NCI-H1436 treated with DMSO at 0.1 percent for 48 hours (cell line): ENCODE data around the gene CCDC83.
"Not testable (repeated sequence)": the region's sequence is repeated elsewhere in the genome, so short reads cannot be mapped to it uniquely, and the experiment has no call there.

Experiments
- DNase-seq: peaks from one replicate; lab custom pipeline; 2025; lab: John Stamatoyannopoulos, UW

CCDC83 gene

DNA sequence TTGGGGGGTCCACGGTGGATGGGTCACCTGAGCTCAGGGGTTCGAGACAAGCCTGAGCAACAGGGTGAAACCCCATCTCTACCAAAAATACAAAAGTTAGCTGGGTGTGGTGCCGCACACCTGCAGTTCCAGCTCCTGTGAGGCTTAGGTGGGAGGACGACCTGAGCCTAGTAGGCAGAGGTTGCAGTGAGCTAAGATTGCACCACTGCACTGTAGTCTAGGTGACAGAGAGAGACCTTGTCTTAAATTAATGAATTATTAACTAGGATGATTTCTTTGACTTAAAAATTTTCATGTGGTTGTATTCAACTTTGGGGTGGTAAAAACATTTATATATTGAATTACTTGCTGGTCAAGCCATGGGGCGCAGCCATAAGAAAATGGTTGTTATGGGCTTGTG lies 33.9 kb downstream of the CCDC83 start:
- no peak for DNase-seq

DNA sequence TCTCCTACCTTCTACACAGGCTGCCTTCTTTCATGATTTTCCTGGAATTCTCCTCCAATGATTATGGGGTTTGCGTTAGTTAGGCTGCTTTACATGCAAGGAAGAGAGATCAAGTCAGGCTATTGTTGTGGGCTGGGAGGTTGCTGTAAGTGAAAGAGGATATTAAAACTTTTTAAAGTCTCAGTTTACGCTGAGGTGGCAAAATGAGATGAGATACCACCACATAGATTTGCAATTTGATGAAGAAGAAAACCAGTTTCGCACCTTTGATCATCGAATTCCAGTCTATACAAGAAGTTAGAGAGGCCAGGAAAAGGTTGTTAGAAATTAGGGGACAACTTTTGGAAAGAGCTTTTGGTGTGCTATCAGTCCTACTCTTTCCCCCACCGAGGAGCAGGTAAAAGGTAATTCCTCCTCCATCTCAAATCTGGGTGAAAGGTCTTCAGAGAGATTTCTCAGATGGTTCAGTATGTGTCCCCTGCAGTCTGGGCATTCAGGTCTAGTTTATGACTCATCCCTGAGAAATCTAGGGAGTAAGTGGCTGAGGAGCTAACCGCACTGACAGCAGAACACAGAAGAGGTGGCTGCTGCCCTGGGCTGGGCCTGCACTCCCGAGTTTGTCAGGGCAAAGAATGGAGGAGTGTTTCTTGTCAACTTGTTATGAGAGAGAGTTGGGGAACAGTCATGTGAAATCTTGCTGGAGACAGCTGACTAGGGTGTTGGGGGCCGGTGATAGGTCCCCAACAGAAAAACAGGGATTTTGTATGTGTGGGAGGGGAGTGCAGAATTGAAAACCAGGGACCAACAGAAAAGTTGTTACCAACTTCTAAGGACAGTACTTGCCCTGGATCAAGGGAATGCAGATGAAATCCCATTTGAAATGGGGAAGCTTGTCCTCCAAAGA lies 34.7 kb downstream of the CCDC83 start:
- no peak for DNase-seq

DNA sequence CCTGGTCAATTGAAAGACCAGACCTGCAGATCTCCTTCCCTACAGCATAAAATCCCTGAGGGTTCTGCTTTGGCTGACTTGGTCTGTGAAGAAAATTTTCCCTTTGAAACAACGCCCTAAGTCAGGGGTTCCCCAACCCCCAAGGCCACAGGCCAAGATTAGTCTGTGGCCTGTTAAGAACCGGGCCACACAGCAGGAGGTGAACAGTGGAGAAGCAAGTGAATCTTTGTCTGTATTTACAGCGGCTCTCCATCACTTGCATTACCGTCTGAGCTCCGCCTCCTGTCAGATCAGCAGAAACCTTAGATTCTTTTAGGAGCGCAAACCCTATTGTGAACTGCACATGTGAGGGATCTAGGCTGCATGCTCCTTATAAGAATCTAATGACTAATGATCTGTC lies 38.2 kb downstream of the CCDC83 start:
- no peak for DNase-seq

DNA sequence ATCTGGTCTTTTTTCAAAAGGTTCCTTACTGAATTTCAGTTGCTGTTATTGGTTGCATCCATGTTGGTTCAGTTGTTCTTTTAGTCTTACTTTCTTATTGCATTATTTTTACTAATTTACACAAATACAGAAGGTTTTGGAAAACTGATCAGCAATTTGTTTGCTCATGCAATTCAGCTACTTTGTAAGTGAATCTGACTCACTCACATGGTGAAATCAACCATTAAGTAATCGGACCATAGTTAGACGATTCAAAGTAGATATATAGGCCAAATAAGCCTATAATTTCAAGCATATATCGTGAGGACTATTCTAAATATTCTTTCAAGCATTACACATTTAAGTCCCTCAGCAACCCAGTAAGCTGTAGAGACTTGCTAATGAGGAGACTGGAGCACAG lies 41.7 kb downstream of the CCDC83 start:
- DNase-seq, result no peak

DNA sequence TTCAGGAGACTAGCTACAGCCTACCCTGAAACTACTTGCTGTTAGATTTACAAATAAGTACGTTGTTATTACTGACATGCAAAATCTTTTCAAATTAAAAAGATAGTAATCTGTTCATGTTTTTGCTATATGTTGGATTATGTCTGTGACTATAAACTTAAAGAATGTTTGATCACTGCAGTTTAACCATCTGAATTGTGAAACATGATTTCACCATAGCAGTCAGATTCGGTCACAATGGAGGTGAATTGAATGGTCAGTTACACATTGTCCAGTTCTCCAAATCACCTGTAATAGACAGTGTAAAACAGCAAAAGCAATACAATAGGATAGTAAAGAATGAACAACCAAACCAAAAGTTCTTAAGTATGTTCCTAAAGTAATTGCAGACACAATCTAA lies 43.3 kb downstream of the CCDC83 start:
- no peak for DNase-seq

DNA sequence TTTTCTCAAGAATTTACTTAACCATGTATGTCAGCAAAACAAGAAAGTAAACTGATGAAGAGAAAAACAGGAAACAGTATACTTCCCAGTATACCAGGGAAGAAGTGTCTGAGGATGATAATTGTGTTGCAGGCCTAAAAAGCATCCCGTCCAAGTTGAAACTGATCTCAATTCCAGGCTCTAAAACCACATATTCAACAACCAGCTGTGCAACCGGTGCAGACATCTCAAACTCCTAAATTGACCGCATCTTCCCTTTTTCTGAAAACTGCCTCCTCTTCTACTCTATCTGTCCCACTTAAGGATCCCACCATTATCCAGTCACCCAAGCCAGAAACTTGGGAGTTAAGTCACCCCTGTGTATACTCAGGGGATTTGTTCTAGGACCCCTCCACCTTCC lies 47.2 kb downstream of the CCDC83 start:
- DNase-seq, result no peak

DNA sequence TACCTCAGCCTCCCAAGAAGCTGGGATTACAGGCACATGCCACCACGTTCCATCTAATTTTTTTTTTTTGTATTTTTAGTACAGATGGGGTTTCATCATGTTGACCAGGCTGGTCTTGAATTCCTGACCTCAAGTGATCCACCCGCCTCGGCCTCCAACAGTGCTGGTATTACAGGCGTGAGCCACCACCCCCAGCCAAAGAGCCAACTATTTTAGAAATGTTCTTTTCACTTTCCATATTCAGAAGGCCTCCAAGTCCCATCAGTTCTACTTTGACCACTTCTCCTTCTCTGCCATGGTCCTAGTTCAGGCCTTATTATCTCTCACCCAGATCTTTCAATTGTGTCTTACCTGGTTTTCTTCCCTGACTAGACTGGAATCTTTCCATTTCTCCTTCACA lies 48.2 kb downstream of the CCDC83 start:
- no peak for DNase-seq

DNA sequence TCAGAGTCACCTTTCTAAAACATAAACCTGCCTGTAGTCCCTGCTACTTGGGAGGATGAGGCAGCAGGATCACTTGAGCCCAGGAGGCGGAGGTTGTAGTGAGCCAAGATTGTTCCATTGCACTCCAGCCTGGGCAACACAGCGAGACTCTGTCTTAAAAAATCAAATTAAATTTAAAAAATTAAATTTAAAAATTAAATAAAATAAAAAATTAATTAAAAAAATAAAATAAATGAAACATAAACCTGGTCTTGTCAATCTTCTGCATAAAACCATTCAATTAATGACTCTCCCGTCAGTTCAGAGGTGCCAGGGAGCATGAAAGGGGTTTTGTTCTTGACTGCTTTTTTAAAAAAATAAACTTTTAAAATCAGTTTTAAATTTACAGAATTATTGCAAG lies 48.6 kb downstream of the CCDC83 start:
- DNase-seq, result no peak

DNA sequence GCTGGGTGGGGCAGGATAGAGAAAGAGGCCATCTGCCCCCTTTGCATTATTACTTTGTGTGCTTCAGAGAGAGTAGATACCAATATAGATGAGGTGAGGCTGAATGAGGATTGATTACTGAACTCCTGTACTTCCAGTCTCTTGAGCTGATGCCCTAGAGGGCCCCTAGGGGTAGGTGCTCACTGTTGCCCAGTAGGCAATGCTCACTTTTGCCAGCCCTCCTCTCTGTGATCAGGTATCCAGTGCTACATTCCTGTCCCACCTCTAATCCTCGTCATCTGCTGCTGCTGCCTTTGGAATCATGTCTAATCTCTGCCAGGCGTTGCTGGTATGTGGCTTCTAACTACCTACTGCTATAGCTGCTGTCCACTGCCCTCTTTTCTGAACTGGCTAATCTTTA lies 57.2 kb downstream of the CCDC83 start:
- no peak for DNase-seq

DNA sequence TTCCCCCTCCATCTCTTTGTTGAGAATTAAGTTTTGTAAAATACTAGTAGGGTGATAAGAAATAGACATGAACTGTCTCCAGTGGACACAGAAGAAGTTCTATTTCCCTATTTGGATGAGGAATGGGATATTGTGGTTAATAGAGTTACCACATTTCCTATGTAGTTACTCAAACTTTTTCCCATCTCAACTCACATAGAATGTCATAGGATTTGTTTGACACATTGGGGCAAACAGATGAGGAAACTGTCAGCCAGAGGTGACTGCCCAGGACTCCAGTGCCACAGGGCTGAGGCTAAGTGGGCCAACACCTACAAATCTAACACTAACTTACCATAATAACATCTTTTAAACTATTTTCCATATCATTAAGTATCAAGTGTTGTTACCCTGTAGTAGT lies 58.3 kb downstream of the CCDC83 start:
- no peak for DNase-seq

DNA sequence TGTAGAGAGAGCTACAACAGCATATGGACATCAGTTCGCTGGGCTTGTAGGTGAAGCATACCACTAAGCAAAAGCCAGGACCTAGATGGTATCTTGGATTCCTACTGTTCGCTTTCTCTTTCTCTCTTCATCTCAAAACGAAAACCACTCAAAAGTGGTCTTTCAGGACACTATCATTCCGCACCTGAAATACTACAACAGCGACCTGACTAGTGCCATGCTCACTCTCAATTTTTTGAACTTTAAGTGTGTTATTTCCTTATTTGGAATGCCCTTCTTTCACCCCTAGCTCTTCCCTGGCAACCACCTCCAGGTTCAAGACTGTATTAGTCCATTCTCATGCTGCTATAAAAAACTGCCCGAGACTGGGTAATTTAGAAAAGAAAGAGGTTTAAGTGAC lies 59.2 kb downstream of the CCDC83 start:
- DNase-seq, result no peak

DNA sequence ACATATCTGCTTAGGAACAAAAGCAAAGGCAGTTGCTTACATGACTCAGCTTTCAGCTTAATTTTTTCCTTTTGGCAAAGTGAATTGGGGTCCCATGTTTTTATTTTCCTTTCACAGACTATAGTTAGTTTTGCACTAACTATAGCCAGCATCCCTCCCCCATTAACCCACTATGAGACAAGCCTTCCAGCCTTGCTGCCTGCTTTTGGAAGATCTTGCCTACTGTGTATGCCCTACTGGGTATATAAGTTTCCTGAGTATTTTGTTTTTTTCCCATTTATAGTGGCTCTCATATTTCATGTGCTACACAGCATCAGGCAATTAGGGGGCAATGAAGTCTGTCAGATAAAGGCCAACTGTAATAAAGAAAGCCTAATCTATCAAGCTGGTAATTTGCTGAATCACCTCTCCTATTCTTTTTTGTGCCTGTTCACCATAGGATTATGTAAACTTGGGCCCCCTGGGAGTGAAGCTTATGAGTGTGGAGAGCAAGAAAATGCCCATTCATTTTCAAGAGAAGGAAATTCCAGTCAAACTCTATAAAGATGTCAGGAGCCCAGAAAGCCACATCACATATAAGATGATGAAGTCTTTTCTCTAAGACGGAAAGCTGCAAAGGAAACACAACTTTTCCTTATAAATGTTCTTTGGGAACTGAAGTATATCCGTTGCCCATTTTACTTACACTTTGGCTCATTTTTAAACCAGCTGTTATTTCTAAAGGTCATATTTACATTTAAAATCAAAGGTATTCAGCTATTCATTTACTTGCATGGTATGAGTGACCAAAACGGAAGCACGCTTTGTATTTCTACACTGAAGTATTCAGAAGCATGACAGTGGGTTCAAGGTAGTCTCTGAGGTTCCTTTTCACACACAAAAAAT lies 64.0 kb downstream of the CCDC83 start:
- DNase-seq, result peak; percentile 16

DNA sequence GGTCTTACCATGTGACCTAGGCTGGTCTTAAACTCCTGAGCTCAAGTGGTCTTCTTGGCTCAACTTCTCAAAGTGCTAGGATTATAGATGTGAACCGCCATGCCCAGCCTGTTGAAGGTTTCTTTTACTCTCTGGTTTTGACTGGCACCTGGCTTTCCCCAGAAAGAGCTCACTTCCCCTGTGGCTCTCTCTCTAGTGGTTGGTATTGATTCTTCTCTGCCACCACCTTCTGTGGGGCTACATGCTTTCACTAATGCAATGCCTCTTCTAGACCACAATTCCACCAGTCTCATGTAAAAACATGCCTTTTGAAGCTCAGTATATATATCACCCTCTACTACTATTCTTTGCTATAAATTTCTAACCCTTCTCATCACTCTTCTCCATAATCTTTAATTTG lies 67.2 kb downstream of the CCDC83 start:
- no peak for DNase-seq

DNA sequence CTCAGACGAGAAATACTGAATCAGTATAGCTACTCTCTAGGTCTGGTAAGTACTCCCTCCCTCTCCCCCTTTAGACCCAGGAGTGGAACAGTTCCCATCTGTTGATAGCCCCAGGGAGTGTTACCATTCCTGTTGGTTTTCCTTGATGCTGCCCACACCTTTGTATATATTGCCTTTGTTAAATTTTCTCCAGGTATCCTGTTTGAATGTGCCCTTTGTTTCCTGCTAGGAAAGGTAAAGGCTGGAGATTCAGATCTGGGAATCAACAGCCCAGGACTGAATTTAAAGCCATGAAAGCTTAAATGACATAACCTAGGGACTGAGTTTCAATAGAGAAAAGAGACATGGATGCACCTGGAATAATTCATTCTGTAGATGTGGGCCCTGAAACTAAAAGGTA lies 68.3 kb downstream of the CCDC83 start:
- no peak for DNase-seq

DNA sequence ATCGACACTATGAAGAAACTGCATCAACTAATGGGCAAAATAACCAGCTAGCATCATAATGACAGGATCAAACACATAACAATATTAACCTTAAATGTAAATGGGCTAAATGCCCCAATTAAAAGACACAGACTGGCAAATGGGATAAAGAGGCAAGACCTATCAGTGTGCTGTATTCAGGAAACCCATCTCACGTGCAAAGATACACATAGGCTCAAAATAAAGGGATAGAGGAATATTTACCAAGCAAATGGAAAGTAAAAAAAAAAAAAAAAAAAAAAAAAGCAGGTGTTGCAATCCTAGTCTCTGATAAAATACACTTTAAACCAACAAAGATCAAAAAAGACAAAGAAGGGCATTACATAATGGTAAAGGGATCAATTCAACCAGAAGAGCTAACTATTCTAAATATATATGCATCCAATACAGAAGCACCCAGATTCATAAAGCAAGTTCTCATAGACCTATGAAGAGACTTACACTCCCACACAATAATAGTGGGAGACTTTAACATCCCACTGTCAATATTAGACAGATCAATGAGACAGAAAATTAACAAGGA lies 71.6 kb downstream of the CCDC83 start:
- not testable (repeated sequence) for DNase-seq

DNA sequence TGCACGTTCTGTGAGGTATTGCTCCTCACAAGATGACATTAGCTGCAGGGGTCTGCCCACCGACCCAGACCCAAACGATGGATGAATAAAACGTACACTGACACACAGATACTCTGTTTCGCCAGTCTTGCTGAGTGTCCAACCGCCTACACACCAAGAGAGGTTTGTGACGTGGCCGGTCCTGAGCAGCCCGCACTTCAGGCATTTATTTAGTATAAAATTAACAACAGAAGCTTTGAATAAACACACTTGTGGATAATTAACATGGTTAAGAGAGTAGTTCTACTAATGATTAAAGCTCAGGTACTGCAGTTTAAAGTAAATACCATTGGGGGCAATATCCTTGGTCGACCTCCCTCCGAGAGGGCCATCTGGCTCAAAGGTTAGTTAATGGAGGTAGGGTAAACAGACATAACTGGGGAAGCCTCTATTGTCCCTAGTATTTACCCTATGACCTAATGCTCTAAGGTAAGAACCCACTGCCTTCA lies 75.7 kb downstream of the CCDC83 start:
- no peak for DNase-seq

DNA sequence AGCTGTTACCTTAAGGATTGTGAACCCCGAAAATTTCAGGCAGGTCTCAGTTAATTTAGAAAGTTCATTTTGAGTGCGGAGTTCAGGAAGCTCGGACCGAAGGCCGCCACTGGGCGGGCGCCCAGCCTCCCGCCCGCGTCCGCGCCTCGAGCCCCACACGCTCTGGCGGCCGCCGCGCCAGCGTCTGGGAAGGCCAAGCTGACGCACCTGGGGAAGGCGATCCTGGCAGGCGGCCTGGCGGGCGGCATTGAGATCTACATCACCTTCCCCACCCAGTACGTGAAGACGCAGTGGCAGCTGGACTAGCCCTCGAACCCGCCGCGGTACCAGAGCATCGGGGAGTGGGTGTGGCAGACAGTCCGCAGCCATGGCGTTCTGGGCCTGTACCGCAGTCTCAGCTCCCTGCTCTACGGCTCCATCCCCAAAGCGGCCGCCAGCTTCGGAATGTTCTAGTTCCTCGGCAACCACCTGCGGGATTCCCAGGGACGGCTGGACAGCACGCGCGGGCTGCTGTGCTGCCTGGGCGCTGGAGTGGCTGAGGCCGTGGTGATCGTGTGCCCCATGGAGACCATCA lies 79.5 kb downstream of the CCDC83 start:
- DNase-seq, result no peak

DNA sequence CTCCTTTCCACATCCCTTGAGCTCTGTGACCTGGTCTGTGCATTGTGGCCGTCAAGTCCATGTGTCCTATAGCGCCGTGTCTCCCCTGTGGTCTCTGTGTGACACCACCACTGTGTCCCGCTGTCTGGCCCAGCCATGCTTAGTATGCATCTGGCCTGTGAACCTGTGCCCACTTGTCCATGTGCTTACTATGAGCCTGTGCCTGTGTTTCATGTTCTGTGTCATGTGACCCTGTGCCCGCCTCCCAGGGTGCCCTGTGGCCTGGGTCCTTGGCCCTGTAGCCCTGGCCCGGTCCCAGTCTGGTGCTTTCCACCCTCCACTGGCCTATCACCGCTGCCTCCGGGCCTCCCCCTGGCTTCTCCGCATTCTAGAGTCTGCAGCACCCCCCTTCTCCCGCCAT lies 80.6 kb downstream of the CCDC83 start:
- no peak for DNase-seq

DNA sequence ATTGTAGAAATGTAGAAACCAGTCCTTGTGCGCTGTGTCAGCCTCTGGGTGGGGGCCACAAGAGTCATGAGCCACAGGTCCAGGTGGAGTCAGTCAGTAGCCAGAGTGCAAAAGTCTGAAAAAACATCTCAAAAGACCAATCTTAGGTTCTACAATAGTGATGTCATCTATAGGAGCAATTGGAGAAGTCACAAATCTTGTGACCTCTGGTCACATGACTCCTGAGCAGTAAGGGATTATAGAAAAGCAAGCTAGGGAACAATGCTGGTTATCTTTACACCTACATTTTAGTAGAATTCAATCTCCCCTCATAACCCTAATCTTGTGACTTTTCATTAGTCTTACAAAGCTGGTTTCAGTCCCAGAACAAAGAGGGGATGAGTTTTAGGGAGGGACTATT lies 82.7 kb downstream of the CCDC83 start:
- DNase-seq, result no peak

DNA sequence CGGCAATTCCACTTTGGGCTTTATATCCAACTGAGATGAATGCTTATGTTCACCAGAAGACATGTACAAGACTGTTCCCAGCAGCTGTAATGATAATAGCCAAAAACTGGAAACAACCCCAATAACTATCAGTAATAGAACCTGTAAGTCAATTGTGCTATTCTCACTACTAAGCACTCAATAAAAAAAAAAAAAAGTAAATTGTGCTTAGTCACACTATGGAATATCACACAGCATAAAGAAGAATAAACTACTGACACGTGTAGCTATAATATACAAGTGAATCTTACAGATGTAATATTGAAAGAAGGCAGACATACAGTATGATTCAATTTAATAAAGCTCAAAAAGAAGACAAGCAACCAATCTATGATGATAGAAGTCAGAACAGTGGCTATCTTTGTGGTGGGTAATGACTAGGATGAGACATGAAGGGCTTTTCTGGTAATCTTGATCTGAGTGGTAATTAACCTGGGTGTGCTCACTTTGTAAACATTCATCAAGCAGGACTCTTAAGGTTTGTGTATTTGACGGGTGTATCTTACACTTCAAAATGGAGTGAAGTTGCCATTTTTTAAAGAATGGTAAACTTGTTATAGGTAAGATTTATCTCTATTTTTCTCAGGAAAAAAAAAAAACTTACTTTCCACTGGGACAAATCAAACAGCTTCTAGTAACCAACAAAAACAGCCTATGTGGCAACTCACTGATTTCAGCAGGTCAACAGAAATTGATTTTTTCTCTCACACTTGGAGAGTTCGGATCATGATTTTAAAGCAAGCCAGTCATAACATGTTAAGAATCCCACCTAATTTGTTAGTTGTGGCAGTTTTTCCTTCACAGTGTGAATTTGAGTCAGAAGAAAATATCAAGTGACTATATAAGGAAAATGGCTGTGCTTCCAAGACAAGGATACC lies 84.2 kb downstream of the CCDC83 start:
- DNase-seq, result no peak

DNA sequence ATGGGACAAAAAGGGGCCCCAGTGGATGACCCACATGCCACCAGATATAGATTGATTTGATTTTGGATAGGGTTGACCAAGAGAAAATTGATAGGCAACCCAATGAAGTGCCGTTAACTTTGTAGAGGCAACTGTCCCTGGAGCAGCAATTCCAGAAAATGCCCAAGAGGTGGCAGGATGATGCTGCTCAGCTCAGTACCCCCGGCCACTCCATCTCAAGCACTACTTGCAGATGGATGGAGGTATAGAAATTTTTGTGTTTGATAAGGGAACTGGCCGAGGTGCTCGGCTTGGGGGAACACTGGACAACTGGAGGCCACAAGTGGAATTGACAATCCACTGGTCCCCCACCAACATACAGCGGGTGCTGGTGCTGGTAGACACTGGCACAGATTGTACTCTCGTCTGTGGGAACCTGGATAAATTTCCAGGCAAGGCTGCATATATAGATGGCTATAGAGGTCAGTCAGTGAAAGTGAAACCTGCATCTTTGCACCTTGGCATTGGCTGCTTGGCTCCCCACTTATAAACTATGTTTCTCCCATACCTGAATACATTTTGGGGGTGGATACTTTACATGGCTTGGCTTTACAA lies 86.3 kb downstream of the CCDC83 start:
- peak; percentile 13 for DNase-seq
